Gastroesophageal sphincter (tissue), 4 donors: ENCODE data around the gene AKR1B1. TPM values are rescaled to one million over a fixed set of nuclear protein-coding genes. Genes with fewer than 3 reads are reported as not detected.

Experiments
- ATAC-seq: fragments of 150-250 bp; one replicate; pipeline ENCODE4 v1.9.1; 2016; ENCODE audit warnings: mild to moderate bottlenecking, moderate library complexity
- H3K27ac ChIP-seq, 4 donors: fragments of 200-600 bp; sonication (generic) in 3 of 4; 1 replicate in 3 of 4; 2 replicates in 1 of 4; pipeline ENCODE4 v1.5.1; 2016 to 2019
- H3K27me3 ChIP-seq: fragments of 200-600 bp; sonication (generic); one replicate; pipeline ENCODE4 v1.5.1; 2019
- H3K36me3 ChIP-seq, 2 donors: fragments of 200-600 bp; sonication (generic); one replicate each; pipeline ENCODE4 v1.5.1; 2019; ENCODE audit warnings: control low read depth in 1 of 2
- H3K4me1 ChIP-seq, 3 donors: fragments of 200-600 bp; sonication (generic); 1 replicate in 2 of 3; 2 replicates in 1 of 3; pipeline ENCODE4 v1.5.1; 2016 to 2019; ENCODE audit warnings: control low read depth in 2 of 3
- H3K4me3 ChIP-seq, 2 donors: fragments of 200-600 bp; sonication (generic); one replicate each; pipeline ENCODE4 v1.5.1; 2019; ENCODE audit warnings: mild to moderate bottlenecking in 1 of 2, moderate library complexity in 1 of 2
- H3K9me3 ChIP-seq, 3 donors: fragments of 200-600 bp; sonication (generic); one replicate each; pipeline ENCODE4 v1.5.1; 2017 to 2019; ENCODE audit warnings: control low read depth in 2 of 3
- CTCF ChIP-seq, 4 experiments: fragments of 200-600 bp in 2 of 4; fragments of 450-650 bp in 2 of 4; sonication (generic) in 1 of 4; IDR thresholded peaks; one replicate each; pipeline ENCODE4 v1.5.1; 2017 to 2019; ENCODE audit warnings: antibody characterized with exemption in 4 of 4, mild to moderate bottlenecking in 2 of 4, moderate library complexity in 2 of 4
- EP300 ChIP-seq: sonication (generic); formaldehyde crosslinking; IDR thresholded peaks from one replicate; pipeline ENCODE4 v1.6.1; 2017; ENCODE audit warnings: antibody characterized with exemption, mild to moderate bottlenecking
- POLR2A ChIP-seq, 2 donors: fragments of 450-650 bp; IDR thresholded peaks; one replicate each; pipeline ENCODE4 v1.6.1; 2017; ENCODE audit warnings: antibody characterized with exemption in 2 of 2, mild to moderate bottlenecking in 2 of 2, moderate library complexity in 1 of 2
- POLR2AphosphoS5 ChIP-seq: sonication (generic); formaldehyde crosslinking; IDR thresholded peaks from one replicate; pipeline ENCODE4 v1.6.1; 2017; ENCODE audit warnings: antibody characterized with exemption
- WGBS, 2 donors: methylation state at CpG; one replicate each; pipeline ENCODE4 v1.1.5; 2018; ENCODE audit warnings: low coverage in 1 of 2; 5-methylcytosine and 5-hydroxymethylcytosine counted together
- total RNA-seq, 4 donors: library from RNA; depleted of rRNA; stranded (reverse); fragments of >200 nt; gene quantifications; one replicate each; pipeline ENCODE4 v1.1.0, GENCODE V29; 2016

Gene AKR1B1
- total RNA-seq, 4 donors from 2014 or later, result 34.1 to 55.2 (median 41.1) TPM

- Histone ChIP-seq H3K9me3 (peaks cover 0 to 13% (median 0%) of the 10 kb centered on the region in 3 donors), H3K27ac (no peak overlapping the region), H3K36me3 (no peaks in the 10 kb centered on the region), H3K4me3 (no peak overlapping the region), H3K27me3 (no peaks in the 10 kb centered on the region), H3K4me1 (peaks cover 0 to 22% (median 0%) of the 10 kb centered on the region in 3 donors)
- no peak for ATAC-seq
- WGBS, 2 donors, result 91 to 100% methylated on average over 1 of the region's 1 CpG
- TF ChIP-seq POLR2AphosphoS5 (no peak), CTCF (IDR thresholded peaks at IDR 0.05) (no peak), EP300 (no peak), POLR2A (IDR thresholded peaks at IDR 0.05) (no peak)
These were observed 3.0 kb upstream of the AKR1B1 start for GRCh38 chr7:134461916-134462315.

- Histone ChIP-seq H3K9me3 (peaks cover 0 to 5% (median 0%) of the 10 kb centered on the region in 3 donors), H3K27me3 (no peaks in the 10 kb centered on the region), H3K36me3 (peaks cover 0 to 7% of the 10 kb centered on the region in 2 donors), H3K4me1 (peaks cover 0 to 30% (median 0%) of the 10 kb centered on the region in 3 donors), H3K4me3 (no peak overlapping the region), H3K27ac (no peak overlapping the region)
- WGBS, 2 donors, result 85 to 90% methylated on average over 2 of the region's 2 CpGs
- ATAC-seq, result no peak
- TF ChIP-seq POLR2A (IDR thresholded peaks at IDR 0.05) (no peak), POLR2AphosphoS5 (no peak), EP300 (no peak), CTCF (IDR thresholded peaks at IDR 0.05) (no peak)
These were observed 1.1 kb upstream of the AKR1B1 start for GRCh38 chr7:134459981-134460380.

GRCh38 chr7:134458341-134458805, 527 bp downstream of the AKR1B1 start:
- Histone ChIP-seq H3K36me3 (peaks cover 0 to 7% of the 10 kb centered on the region in 2 donors), H3K9me3 (no peaks in the 10 kb centered on the region), H3K4me1 (peaks cover 0 to 45% (median 7%) of the 10 kb centered on the region in 3 donors), H3K27ac (peak overlapping the region; percentile 88 to 93 (median 91)), H3K27me3 (no peaks in the 10 kb centered on the region), H3K4me3 (peak overlapping the region; percentile 90 to 96)
- ATAC-seq, result peak; percentile 57
- WGBS, 2 donors, result 7% methylated on average over 6 of the region's 37 CpGs; no CpG with 5 or more reads in 1 of the 2 donors
- TF ChIP-seq CTCF (IDR thresholded peaks at IDR 0.05) (peak in 2 of 4 experiments; percentile 21 to 28), EP300 (no peak), POLR2A (IDR thresholded peaks at IDR 0.05) (no peak)

- TF ChIP-seq EP300, result no peak
- no peak for TF ChIP-seq CTCF (IDR thresholded peaks at IDR 0.05)
- TF ChIP-seq POLR2AphosphoS5, result no peak
- no peak for TF ChIP-seq POLR2A (IDR thresholded peaks at IDR 0.05)
- Histone ChIP-seq H3K27me3 (no peaks in the 10 kb centered on the region), H3K9me3 (no peaks in the 10 kb centered on the region), H3K4me1 (peaks cover 0 to 57% (median 11%) of the 10 kb centered on the region in 3 donors), H3K36me3 (peaks cover 0 to 7% of the 10 kb centered on the region in 2 donors), H3K4me3 (peak overlapping the region in 1 of 2 donors; percentile 96), H3K27ac (no peak overlapping the region)
- 68 to 78% methylated on average over 2 of the region's 2 CpGs for WGBS, 2 donors
- ATAC-seq, result no peak
These were observed 1.7 kb downstream of the AKR1B1 start for GRCh38 chr7:134457210-134457609.

GRCh38 chr7:134454277-134454676, 4.6 kb downstream of the AKR1B1 start:
- Histone ChIP-seq H3K4me1 (peaks cover 0 to 64% (median 14%) of the 10 kb centered on the region in 3 donors), H3K9me3 (no peaks in the 10 kb centered on the region), H3K27me3 (no peaks in the 10 kb centered on the region), H3K4me3 (no peak overlapping the region), H3K36me3 (peaks cover 0 to 34% of the 10 kb centered on the region in 2 donors), H3K27ac (peak overlapping the region in 3 of 4 donors; percentile 28 to 44 (median 33))
- no peak for ATAC-seq
- TF ChIP-seq EP300, result no peak
- TF ChIP-seq POLR2AphosphoS5, result no peak
- no peak for TF ChIP-seq CTCF (IDR thresholded peaks at IDR 0.05)
- WGBS, 2 donors, result 24 to 63% methylated on average over 2 to 3 of the region's 4 CpGs
